ENCODE results near the gene RERE.

The RERE gene

GRCh38 chr1:8303876-8304275 is 513.6 kb downstream of the RERE start:
- no peak for TF ChIP-seq Cebpa-rat (IDR thresholded peaks at IDR 0.05)
- no peaks in the 10 kb centered on the region for H3K27me3 ChIP-seq
- H3K4me3 ChIP-seq = no peak overlapping the region
- H4K20me1 ChIP-seq = no peaks in the 10 kb centered on the region
- H3K4me2 ChIP-seq = no peak overlapping the region
- no peaks in the 10 kb centered on the region for H3K36me3 ChIP-seq
- no peak overlapping the region for H3K9ac ChIP-seq
- H3K9me3 ChIP-seq = no peaks in the 10 kb centered on the region
- no peak overlapping the region for H3K27ac ChIP-seq
- no peaks in the 10 kb centered on the region for H3K4me1 ChIP-seq

GRCh38 chr1:8303141-8303540 is 514.3 kb downstream of the RERE start:
- Histone ChIP-seq H4K20me1 (no peaks in the 10 kb centered on the region), H3K4me1 (no peaks in the 10 kb centered on the region), H3K4me2 (no peak overlapping the region), H3K9ac (no peak overlapping the region), H3K4me3 (no peak overlapping the region), H3K9me3 (no peaks in the 10 kb centered on the region), H3K27ac (no peak overlapping the region), H3K36me3 (no peaks in the 10 kb centered on the region), H3K27me3 (no peaks in the 10 kb centered on the region)
- no peak for TF ChIP-seq Cebpa-rat (IDR thresholded peaks at IDR 0.05)
